HL-60 (cell line): Measurements from ENCODE around the gene ZNF470.
A peak's percentile ranks its signal among the peaks of the same experiment; 100 is the strongest.

Experiments used
- DNase-seq, 2 experiments: peaks; one replicate each; pipeline ENCODE4 v3.0.0-alpha.2; 2010 to 2020; ENCODE audit warnings: low read depth in 1 of 2, low spot score in 1 of 2
- H3K27ac ChIP-seq: fragments of 250-450 bp; sonication (Bioruptor Pico); replicated peaks from 2 replicates; pipeline ENCODE4 v1.5.1; 2020; ENCODE audit warnings: mild to moderate bottlenecking, moderate library complexity
- H3K27me3 ChIP-seq: fragments of 250-450 bp; sonication (Bioruptor Pico); 2 replicates; pipeline ENCODE4 v1.5.1; 2021; ENCODE audit warnings: mild to moderate bottlenecking, moderate library complexity; ENCODE audit not compliant: insufficient read depth, poor library complexity, severe bottlenecking
- H3K4me3 ChIP-seq: replicated peaks from 2 replicates; pipeline ENCODE4 v1.5.1; 2011; ENCODE audit warnings: mild to moderate bottlenecking, control low read depth, low read length; ENCODE audit not compliant: insufficient read depth
- CTCF ChIP-seq: IDR thresholded peaks from one replicate; pipeline ENCODE4 v1.5.1; 2011; ENCODE audit warnings: low read length, control low read depth, inconsistent platforms; ENCODE audit not compliant: insufficient read depth
- GABPA ChIP-seq: IDR thresholded peaks from 2 replicates; pipeline ENCODE4 v1.6.1; 2012; ENCODE audit warnings: low read depth
- POLR2AphosphoS5 ChIP-seq: IDR thresholded peaks from 2 replicates; pipeline ENCODE4 v1.6.1; 2012; ENCODE audit warnings: low read depth
- REST ChIP-seq: IDR thresholded peaks from 2 replicates; pipeline ENCODE4 v1.6.1; 2012; ENCODE audit warnings: low read depth; ENCODE audit not compliant: insufficient replicate concordance
- SPI1 ChIP-seq: IDR thresholded peaks from 2 replicates; pipeline ENCODE4 v1.6.1; 2012; ENCODE audit warnings: low read depth, mild to moderate bottlenecking, borderline replicate concordance
- long read RNA-seq: library from polyadenylated mRNA; unstranded; transcript quantifications from one replicate; pipeline ENCODE4 v2.0.0, GENCODE V29; 2020

ZNF470 gene
- long read RNA-seq, full-length matches to known transcripts: 8 of 28 reads
- long read RNA-seq, partial matches to known transcripts: 4 of 28 reads
- long read RNA-seq, other reads (novel, unspliced or antisense): 16 of 28 reads

GRCh38 chr19:56567274-56568120 is at the start of gene ZNF470:
TSS of gene ZNF470 (plus strand) at chr19:56567468. CDS start at chr19:56570312, 2,844 bp downstream.
- Histone ChIP-seq H3K27me3 (no peaks in the 10 kb centered on the region), H3K4me3 (peak within 1 kb of the TSS; percentile 96), H3K27ac (peak within 1 kb of the TSS; percentile 79)
- DNase-seq: peak; percentile 85 to 97
- peak; percentile 75 for TF ChIP-seq POLR2AphosphoS5
- TF ChIP-seq SPI1: no peak
- no peak for TF ChIP-seq REST
- no peak for TF ChIP-seq CTCF
- peak; percentile 83 for TF ChIP-seq GABPA

GRCh38 chr19:56525214-56525860 is 41.9 kb upstream of the ZNF470 start:
- H3K27ac ChIP-seq: no peak overlapping the region
- no peaks in the 10 kb centered on the region for H3K27me3 ChIP-seq
- no peak for DNase-seq
- no peak overlapping the region for H3K4me3 ChIP-seq
- TF ChIP-seq GABPA (no peak), REST (no peak)

GRCh38 chr19:56537442-56537841 is 29.8 kb upstream of the ZNF470 start:
- H3K4me3 ChIP-seq: no peak overlapping the region
- TF ChIP-seq CTCF: no peak
- TF ChIP-seq SPI1: no peak
- no peak for TF ChIP-seq REST
- TF ChIP-seq GABPA: no peak
- TF ChIP-seq POLR2AphosphoS5: no peak
- no peaks in the 10 kb centered on the region for H3K27me3 ChIP-seq
- no peak for DNase-seq
- H3K27ac ChIP-seq: no peak overlapping the region
